HL-60 (cell line): ENCODE data around the gene ASXL1.

ENCODE experiments used
- DNase-seq, 2 experiments: peaks; one replicate each; pipeline ENCODE4 v3.0.0-alpha.2; 2010 to 2020; ENCODE audit warnings: low read depth in 1 of 2, low spot score in 1 of 2
- H3K27ac ChIP-seq: fragments of 250-450 bp; sonication (Bioruptor Pico); replicated peaks from 2 replicates; pipeline ENCODE4 v1.5.1; 2020; ENCODE audit warnings: mild to moderate bottlenecking, moderate library complexity
- H3K27me3 ChIP-seq: fragments of 250-450 bp; sonication (Bioruptor Pico); 2 replicates; pipeline ENCODE4 v1.5.1; 2021; ENCODE audit warnings: mild to moderate bottlenecking, moderate library complexity; ENCODE audit not compliant: insufficient read depth, poor library complexity, severe bottlenecking
- H3K4me3 ChIP-seq: replicated peaks from 2 replicates; pipeline ENCODE4 v1.5.1; 2011; ENCODE audit warnings: mild to moderate bottlenecking, control low read depth, low read length; ENCODE audit not compliant: insufficient read depth
- GABPA ChIP-seq: IDR thresholded peaks from 2 replicates; pipeline ENCODE4 v1.6.1; 2012; ENCODE audit warnings: low read depth
- POLR2AphosphoS5 ChIP-seq: IDR thresholded peaks from 2 replicates; pipeline ENCODE4 v1.6.1; 2012; ENCODE audit warnings: low read depth
- REST ChIP-seq: IDR thresholded peaks from 2 replicates; pipeline ENCODE4 v1.6.1; 2012; ENCODE audit warnings: low read depth; ENCODE audit not compliant: insufficient replicate concordance
- SPI1 ChIP-seq: IDR thresholded peaks from 2 replicates; pipeline ENCODE4 v1.6.1; 2012; ENCODE audit warnings: low read depth, mild to moderate bottlenecking, borderline replicate concordance
- TF ChIP-seq, protein P1 (sequence below): IDR thresholded peaks from one replicate; pipeline ENCODE4 v1.5.1; 2011; ENCODE audit warnings: low read length, control low read depth, inconsistent platforms; ENCODE audit not compliant: insufficient read depth

The ASXL1 gene

DNA sequence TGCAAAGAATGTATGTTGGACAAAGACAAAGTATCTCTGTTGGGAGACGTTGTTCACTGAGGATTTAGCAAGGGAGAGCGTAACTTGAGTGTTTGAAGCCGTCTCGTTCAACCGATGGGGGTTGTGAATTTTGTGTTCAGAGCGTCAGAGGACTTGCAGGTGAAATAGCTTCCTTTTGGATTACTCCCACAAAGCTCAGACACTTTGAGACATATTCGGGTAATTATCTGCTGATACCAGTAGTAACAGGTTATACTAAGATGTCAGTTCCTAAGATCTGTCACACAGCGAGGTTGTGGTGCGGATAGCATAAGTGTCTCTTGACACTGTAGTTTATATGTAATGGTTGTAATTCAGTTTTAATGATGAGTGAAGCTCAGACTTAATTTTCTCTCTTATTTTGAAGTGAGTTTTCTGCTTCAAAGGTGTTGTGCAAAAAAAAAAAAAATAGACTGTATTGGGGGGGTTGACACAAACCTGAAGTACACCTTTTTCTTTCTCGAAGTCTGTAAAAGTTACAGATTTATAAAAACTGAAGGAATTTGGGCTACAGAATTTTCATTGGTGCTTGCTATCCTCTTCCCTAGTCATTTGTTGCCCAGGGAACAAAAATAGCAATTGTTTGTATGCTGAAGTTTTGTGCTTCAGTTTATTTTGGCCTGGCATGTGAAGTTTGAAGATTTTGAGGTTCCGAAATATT lies 1.7 kb downstream of the ASXL1 start:
- TF ChIP-seq REST (no peak), SPI1 (no peak), GABPA (no peak), POLR2AphosphoS5 (no peak)
- TF ChIP-seq, protein P1, sequence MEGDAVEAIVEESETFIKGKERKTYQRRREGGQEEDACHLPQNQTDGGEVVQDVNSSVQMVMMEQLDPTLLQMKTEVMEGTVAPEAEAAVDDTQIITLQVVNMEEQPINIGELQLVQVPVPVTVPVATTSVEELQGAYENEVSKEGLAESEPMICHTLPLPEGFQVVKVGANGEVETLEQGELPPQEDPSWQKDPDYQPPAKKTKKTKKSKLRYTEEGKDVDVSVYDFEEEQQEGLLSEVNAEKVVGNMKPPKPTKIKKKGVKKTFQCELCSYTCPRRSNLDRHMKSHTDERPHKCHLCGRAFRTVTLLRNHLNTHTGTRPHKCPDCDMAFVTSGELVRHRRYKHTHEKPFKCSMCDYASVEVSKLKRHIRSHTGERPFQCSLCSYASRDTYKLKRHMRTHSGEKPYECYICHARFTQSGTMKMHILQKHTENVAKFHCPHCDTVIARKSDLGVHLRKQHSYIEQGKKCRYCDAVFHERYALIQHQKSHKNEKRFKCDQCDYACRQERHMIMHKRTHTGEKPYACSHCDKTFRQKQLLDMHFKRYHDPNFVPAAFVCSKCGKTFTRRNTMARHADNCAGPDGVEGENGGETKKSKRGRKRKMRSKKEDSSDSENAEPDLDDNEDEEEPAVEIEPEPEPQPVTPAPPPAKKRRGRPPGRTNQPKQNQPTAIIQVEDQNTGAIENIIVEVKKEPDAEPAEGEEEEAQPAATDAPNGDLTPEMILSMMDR, result no peak
- DNase-seq, result no peak
- Histone ChIP-seq H3K4me3 (peak overlapping the region; percentile 97), H3K27me3 (no peaks in the 10 kb centered on the region), H3K27ac (peak overlapping the region; percentile 83)

DNA sequence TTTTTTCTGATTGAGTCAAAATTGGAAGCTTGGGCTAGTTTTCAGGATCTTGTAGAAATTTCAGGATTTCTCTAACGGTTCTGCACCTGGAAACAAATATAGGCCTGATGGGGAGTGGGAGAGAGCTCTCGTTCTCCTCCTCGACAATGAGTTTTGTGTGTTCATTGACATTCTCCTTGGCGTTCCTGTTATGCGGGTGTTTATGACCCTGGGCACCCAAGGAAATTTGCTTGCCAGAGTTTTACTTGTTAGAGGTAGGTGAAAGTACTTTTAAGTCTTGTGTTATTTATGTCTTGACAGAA lies 2.2 kb downstream of the ASXL1 start:
- H3K27ac ChIP-seq, result peak overlapping the region; percentile 83
- TF ChIP-seq REST, result no peak
- no peak for TF ChIP-seq POLR2AphosphoS5
- TF ChIP-seq, protein P1, result no peak
- TF ChIP-seq GABPA, result no peak
- no peak for TF ChIP-seq SPI1
- H3K27me3 ChIP-seq, result no peaks in the 10 kb centered on the region
- H3K4me3 ChIP-seq, result peak overlapping the region; percentile 97
- DNase-seq, result no peak

GRCh38 chr20:32362901-32363364 lies 4.8 kb downstream of the ASXL1 start:
- Histone ChIP-seq H3K27me3 (no peaks in the 10 kb centered on the region), H3K27ac (no peak overlapping the region), H3K4me3 (no peak overlapping the region)
- DNase-seq, result no peak
- TF ChIP-seq GABPA, result no peak
- TF ChIP-seq SPI1, result no peak
- TF ChIP-seq REST, result no peak
- TF ChIP-seq, protein P1, result no peak
- no peak for TF ChIP-seq POLR2AphosphoS5
